Cortex of kidney (tissue), 1 donor: ENCODE results near the gene CCDC178.
"Not testable (repeated sequence)": the region's sequence is repeated elsewhere in the genome, so short reads cannot be mapped to it uniquely, and the experiment has no call there.

ENCODE experiments used
- DNase-seq: peaks from one replicate; lab custom pipeline; 2025; lab: John Stamatoyannopoulos, UW

CCDC178 gene

GRCh38 chr18:33440060-33441043, at the start of gene CCDC178:
Gene CCDC178 (minus strand): TSS chr18:33440721. CDS start chr18:33412088, 28,633 bp downstream.
- DNase-seq: no peak

GRCh38 chr18:33483908-33484307, 43.4 kb upstream of the CCDC178 start:
- no peak for DNase-seq

- no peak for DNase-seq
These were observed 32.0 kb upstream of the CCDC178 start for GRCh38 chr18:33472509-33472908.

GRCh38 chr18:33470216-33470615, 29.7 kb upstream of the CCDC178 start:
- no peak for DNase-seq

GRCh38 chr18:33469699-33470098, 29.2 kb upstream of the CCDC178 start:
- no peak for DNase-seq

GRCh38 chr18:33467531-33467930, 27.0 kb upstream of the CCDC178 start:
- no peak for DNase-seq

- DNase-seq: no peak
These were observed 26.3 kb upstream of the CCDC178 start for GRCh38 chr18:33466822-33467221.

- no peak for DNase-seq
These were observed 20.2 kb upstream of the CCDC178 start for GRCh38 chr18:33460681-33461080.

- no peak for DNase-seq
These were observed 19.1 kb upstream of the CCDC178 start for GRCh38 chr18:33459612-33460011.

- no peak for DNase-seq
These were observed 6.1 kb upstream of the CCDC178 start for GRCh38 chr18:33446604-33447003.

- no peak for DNase-seq
These were observed 4.2 kb upstream of the CCDC178 start for GRCh38 chr18:33444709-33445108.

- no peak for DNase-seq
These were observed 7.7 kb downstream of the CCDC178 start for GRCh38 chr18:33432857-33433256.

- no peak for DNase-seq
These were observed 13.0 kb downstream of the CCDC178 start for GRCh38 chr18:33427549-33427948.

GRCh38 chr18:33424266-33424946, 16.1 kb downstream of the CCDC178 start:
- DNase-seq: no peak

GRCh38 chr18:33421225-33421624, 19.3 kb downstream of the CCDC178 start:
- no peak for DNase-seq

GRCh38 chr18:33404244-33404873, 36.2 kb downstream of the CCDC178 start:
- DNase-seq: no peak

- not testable (repeated sequence) for DNase-seq
These were observed 41.6 kb downstream of the CCDC178 start for GRCh38 chr18:33398939-33399338.

- DNase-seq: no peak
These were observed 64.7 kb downstream of the CCDC178 start for GRCh38 chr18:33375829-33376228.

GRCh38 chr18:33372442-33372841, 68.1 kb downstream of the CCDC178 start:
- DNase-seq: no peak

- no peak for DNase-seq
These were observed 70.6 kb downstream of the CCDC178 start for GRCh38 chr18:33369711-33370449.

- no peak for DNase-seq
These were observed 83.8 kb downstream of the CCDC178 start for GRCh38 chr18:33356735-33357134.

GRCh38 chr18:33355756-33356155, 84.8 kb downstream of the CCDC178 start:
- DNase-seq: no peak
